ENCODE measurements around the gene CFAP54.
"Not testable (repeated sequence)": the region's sequence is repeated elsewhere in the genome, so short reads cannot be mapped to it uniquely, and the experiment has no call there.

The CFAP54 gene

DNA sequence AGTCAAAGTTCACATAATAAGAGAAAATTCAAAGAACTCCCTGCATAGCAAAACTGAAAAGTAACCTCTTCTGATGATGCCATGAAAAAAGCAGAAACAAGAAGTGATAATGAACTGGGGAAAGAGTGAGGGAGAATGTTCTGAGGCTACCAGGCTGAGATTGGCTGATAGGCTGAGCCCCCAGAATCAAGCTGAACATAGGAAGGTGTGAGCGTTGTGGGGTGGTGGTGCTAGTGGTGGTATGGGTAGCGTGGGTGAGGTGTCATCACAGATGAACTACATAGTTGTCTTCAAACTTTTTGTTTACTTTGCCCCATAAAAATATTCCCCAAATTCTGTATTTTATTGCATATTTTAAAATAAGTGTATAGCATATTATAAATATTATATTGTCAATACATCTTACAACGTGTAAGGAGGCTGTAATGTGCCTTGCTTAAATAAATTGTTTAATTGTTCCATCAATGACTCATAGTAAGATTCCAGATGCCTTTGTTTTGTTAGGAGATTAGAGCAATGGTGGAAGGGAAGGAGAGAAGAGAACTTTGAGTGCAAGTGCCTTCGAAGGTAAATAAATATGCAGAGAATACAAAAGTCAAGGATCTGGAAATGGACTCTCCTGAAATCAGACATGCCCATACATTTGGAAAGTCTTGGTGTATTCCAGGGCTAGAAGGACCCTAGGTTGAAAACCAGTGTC lies 15.8 kb upstream of the CFAP54 start:
- no peak for DNase-seq (ENCODE audit: low spot score)

DNA sequence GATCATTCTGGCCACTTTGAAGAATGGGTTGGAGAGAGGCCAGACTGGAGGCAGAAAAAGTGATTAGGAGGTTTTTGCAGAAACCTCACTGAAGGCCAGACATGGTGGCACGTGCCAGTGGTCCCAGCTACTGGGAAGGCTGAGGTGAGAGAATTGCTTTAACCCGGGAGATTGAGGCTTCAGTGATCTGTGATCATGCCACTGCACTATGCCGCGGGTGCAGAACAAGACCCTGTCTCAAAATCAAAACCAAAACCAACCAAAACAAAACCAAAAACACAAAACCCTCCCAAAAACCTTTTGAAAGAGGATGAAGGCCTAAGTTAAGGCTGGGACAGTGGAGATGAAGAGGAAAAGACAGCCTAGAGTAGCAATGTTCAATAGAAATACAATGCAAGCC lies 15.2 kb upstream of the CFAP54 start:
- DNase-seq (ENCODE audit: low spot score), result no peak

DNA sequence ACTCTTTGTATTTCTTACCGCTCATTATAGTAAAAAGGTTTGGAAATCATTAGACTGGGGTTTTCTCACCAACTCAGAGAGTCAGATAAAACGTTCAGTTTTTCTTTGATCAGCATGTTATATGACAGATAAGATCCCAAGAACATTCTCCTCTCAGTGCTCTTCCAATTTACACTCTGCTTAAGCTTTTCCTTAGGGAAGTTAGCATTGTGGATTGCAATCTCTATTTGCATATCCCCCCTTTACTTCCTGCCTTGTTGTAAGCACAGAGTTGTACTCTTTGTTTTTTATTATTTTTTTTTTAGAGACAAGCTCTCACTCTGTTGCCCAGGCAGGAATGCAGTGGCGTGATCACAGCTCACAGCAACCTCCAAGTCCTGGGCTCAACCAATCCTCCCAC lies 11.4 kb upstream of the CFAP54 start:
- no peak for DNase-seq (ENCODE audit: low spot score)

DNA sequence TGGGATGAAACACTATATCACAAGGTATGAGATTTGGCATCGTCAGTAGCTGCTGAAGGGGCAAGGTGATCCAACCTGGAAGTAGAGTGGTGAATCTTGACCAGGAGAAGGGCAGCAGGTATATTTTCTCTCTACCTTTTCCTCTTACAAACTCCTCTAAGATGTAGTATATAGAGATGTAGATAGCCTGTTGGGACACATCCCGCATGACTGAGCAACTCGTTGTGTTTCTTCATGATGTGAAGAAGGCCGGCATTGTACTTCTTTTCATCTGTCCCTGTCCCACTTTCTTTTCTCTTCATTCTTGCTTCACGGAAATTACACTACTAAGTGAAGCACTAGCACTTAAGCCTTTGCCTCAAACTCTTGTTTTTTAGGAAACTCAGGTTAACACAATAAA lies 7.3 kb upstream of the CFAP54 start:
- DNase-seq (ENCODE audit: low spot score), result no peak

DNA sequence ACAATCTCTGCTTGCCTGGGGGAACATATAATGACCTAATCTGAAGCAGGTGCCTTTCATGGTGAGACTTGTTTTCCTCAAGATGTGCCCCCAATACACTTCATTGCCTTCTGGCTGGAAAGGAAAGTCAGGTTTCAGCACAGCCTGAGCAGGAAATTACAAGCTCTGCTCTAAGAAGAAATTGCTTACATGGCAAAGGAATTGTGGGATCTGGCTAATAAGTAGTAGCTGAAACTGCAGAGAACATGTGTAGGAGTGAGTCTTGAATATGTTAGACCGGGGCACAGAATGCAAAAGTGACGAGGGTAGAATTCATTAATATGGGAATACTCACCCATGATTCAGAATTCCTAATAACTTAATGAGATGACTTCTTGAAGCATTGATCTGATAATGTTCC lies 6.3 kb upstream of the CFAP54 start:
- no peak for DNase-seq (ENCODE audit: low spot score)

DNA sequence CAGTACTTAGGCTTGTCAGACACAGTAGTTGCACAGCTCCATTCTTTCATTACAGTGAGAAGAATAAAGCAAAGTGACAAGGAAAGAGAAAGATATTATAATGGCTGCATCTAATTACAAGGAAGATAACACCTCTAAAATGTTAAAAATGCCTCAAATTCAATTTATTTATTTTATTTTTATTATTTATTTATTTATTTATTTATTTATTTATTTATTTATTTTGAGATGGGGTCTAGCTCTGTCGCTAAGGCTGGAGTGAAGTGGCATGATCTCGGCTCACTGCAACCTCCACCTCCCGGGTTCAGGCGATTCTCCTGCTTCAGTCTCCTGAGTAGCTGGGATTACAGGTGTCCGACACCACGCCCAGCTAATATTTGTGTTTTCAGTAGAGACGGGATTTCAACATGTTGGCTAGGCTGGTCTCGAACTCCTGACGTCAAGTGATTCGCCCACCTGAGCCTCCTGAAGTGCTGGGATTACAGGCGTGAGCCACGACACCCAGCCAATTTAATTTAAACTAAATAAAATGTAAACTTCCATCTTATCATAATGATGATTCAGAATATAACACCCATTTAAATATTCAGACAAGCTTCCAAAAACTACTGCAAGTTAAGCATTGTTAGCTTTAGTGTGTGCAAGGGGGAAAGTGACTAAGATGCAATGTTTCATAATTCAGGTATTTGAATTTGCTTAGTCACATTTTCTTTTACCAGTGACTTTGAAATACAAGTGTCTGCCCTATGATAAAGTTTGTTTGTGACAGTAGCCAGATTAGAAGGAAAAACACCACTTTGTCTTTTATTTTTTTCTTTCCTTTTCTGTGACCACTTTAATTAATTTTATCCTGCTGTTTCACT lies 2.4 kb upstream of the CFAP54 start:
- DNase-seq (ENCODE audit: low spot score), result peak; percentile 53

DNA sequence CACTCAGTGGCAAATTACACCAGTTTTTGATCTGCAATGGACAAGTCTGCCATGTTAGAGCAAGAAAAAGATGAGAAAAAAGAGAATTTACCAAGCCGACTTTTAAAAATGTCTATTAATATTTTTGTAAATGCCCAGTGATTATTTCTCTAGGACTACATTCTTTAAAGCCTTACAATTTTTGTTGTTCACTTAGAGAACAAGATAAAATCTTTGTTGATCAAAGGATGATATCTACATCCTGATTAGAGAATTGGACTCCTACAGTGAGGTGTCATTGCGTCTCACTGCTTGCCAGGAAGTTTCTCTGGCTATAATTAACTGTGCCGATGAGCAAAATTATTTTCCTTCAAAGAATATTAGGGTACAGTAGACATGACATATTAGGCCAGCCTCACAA lies 1.7 kb upstream of the CFAP54 start:
- no peak for DNase-seq (ENCODE audit: low spot score)

DNA sequence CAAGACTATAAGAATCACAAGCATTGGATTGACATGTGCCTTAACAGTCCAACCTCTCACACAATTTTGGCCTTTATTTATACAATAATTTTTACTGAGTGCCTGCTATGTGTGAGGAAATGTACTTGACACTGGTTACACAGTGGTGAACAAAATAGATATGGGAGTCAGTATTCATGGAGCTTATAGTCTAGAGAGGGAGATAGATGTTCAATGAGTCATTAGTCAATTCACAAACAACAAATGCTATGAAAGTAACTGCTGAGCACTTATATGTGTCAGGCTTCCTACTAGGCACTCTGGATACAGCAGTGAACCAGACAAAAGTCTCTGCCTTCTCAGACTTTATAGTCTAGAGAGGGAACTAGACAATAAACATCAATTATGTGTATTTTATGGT lies 3.7 kb downstream of the CFAP54 start:
- no peak for DNase-seq (ENCODE audit: low spot score)

DNA sequence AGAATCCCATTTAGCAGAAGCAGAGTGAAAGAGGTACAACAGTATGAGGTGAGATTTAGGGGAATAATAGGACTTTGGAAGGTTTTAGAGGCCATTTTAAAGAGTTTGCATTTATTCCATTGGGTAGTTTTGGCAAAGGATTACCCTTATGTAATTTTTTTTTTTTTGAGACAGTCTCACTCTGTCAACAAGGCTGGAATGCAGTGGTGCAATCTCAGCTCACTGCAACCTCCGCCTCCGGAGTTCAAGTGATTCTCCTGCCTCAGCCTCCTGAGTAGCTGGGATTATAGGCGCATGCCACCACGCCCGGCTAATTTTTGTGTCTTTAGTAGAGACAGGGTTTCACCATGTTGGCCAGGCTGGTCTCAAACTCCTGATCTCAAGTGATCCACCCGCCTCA lies 4.8 kb downstream of the CFAP54 start:
- not testable (repeated sequence) for DNase-seq (ENCODE audit: low spot score)

DNA sequence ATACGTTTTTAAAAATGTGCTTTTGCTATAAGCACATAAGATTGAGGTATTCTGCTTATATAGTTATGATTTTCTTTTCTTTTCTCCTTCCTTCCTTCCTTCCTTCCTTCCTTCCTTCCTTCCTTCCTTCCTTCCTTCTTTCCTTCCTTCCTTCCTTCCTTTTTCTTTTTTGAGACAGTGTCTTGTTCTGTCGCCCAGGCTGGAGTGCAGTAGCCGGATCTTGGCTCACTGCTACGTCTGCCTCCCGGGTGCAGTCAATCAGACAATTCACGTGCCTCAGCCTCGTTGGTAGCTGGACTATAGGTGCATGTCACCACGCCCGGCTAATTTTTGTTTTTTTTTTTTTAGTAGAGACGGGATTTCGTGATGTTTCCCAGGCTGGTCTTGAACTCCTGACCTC lies 5.8 kb downstream of the CFAP54 start:
- no peak for DNase-seq (ENCODE audit: low spot score)

DNA sequence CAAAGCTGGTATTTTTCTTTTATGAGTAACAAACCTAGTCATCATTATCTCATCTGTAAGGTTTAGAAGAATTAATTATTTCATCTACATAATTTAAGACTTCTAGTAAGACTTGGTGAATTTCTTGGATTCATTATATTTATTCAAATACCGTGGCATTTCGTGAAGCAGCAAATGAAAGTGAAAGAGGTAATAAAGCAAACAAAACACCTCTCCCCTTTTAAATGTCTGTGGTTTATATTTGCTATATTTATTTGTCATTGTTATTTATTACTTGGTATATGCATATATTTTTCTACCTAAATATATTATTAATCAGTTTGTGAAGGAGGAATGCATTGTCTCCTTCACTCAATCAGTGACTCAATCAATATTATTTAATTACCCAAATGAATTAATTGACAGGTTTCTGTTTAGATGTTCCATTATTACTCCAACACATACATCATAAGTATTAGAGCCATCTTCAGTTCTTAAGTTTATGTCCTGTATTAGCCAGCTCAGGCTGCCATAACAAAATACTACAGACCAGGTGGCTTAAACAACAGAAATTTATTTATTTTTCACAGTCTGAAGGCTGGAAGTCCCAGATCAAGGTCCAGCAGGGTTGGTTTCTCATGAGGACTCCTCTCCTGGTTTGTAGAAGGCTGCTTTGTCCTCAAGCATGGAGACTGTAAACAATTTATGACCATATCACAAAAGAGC lies 6.6 kb downstream of the CFAP54 start:
- no peak for DNase-seq (ENCODE audit: low spot score)

DNA sequence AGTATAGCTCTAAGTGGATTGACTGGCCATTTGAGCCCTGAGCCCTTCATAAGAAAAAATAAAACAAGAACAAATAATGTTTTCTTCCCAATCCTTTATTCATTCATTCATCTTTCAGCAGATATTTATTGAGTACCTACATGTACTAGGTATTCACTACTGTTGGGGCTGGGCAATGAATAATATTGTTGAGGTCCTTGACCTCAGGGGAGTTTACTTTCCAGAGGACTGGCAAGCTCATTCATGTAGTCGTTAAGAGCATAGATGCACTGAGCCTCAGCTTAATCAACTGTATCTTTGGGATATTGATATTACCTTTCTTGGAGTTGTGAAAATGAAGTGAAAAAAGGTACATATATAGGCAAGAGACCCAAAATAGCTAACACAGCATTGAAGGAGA lies 7.6 kb downstream of the CFAP54 start:
- DNase-seq (ENCODE audit: low spot score), result no peak

DNA sequence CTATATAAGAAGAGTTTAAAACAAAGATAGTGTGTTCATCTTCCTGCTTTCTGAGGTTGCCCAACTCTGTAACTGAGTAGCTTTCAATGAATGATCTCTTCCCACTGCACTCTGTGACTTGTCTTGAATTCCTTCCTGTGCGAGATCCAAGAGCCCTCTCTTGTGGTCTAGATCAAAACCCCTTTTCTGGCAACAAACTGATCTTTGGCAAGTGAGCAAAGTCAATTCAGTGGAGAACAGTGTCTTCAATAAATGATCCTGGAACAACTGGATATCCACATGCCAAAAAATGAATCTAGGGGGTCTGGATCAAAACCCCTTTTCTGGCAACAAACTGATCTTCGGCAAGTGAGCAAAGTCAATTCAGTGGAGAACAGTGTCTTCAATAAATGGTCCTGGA lies 8.5 kb downstream of the CFAP54 start:
- DNase-seq (ENCODE audit: low spot score), result no peak

DNA sequence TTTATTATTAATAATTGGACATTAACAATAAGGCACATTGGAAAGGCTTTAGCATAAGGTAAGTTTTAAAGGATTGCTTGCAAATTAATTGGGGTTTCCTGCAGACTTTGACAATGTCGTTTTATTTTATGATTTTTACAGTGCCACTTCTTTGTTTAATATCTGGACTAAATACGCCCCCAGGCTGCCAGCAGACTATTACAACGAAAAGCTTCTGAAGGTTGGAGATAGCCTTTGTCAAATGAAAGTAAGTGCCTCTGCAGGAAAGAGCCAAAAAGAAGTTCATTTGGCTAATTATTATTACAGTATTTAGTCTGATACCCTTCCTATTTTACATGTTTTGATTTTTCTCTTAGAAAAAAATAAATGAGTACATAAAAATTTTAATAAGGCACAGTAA lies 11.3 kb downstream of the CFAP54 start:
- DNase-seq (ENCODE audit: low spot score), result peak; percentile 40

DNA sequence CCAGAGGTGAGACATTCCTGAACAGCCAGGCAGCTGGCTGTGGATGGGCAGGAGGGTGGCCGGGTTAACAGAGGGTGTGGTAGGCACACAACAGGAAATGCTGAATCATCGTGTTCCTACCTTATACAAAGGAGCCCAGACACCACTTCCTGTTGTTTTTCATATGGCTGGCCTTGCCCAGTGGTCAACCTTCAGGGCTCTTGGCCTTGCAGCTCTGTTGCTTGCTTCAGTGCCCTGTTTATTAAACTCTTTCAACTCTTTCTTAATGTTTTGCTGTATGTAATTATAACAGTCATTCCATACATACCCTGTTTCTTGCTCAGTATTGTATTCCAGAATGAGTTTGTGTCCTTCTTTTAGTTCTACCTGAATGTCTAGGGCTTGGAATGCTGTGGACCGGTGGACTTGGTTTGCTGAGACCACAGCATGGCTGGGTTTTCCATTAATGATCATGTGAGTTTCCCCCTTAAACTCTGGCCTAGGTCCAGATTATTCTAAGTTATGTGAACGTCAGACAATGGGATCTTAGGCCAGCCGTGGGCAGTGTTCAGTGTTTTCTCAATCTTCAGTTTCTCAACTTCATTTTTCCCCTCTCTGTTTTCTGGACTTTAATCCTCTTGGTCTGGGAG lies 11.9 kb downstream of the CFAP54 start:
- peak; percentile 64 for DNase-seq (ENCODE audit: low spot score)

DNA sequence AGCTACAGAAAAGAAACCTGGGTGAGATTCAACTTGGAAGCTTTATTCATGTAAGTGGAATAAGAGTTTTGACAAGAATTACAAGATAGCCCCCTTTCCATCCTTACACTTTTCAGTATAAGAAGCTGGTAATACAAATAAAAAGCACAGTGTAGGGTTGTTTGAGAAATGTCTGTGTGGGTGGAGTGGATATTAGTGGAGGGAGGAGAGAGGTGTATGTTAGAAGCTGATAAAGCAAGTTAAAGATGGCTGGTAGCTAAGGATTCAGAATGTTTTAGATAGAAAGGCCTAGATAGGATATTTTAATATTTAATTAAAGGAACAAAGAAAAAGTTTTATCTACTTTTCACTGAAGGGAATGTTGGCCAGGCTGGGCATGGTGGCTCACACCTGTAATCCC lies 12.5 kb downstream of the CFAP54 start:
- peak; percentile 80 for DNase-seq (ENCODE audit: low spot score)

DNA sequence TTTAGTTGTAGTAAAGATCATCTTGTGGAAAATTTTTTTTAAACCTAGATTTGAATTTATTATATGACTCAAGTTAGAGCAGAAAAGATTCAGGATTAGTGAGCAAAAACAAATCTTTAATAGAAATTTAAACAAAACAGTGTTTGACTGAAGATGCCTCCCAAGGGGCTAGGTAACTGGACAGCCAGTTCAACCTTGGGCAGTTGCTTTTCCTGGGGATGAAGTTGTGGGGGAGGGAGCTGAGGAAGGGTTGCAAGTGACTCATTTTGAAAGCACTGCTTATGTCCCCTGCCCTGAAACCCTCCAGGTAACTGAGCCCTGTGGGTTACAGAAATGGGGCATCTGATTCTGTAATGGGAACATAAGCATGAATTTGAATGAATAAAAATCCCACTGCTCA lies 13.1 kb downstream of the CFAP54 start:
- DNase-seq (ENCODE audit: low spot score), result peak; percentile 22

DNA sequence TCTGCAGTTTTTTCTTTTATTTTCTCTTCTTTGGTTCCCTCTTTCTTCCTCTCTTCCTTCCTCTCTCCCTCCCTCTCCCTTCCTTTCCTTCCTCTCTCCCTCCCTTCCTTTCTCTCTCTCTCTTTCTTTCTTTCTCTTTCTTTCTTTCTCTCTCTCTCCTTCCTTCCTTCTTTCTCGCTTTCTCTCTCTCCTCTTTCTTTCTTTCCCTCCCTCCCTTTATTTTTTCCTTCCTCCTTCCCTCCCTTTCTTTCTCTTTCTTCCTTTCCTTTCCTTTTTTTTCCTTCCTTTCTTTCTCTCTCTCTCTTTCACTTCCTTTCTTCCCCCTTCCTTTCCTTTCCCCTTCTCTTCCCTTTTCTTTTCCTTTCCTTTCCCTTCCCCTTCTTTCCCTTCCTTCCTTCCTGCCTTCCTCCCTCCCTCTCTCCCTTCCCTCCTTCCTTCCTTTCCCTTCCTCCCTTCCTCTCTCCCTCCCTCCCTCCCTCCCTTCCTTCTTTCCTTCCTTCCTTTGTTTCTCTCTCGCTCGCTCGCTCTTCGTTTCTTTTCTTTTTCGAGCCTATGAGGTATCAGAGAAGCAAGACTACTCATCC lies 13.7 kb downstream of the CFAP54 start:
- no peak for DNase-seq (ENCODE audit: low spot score)

DNA sequence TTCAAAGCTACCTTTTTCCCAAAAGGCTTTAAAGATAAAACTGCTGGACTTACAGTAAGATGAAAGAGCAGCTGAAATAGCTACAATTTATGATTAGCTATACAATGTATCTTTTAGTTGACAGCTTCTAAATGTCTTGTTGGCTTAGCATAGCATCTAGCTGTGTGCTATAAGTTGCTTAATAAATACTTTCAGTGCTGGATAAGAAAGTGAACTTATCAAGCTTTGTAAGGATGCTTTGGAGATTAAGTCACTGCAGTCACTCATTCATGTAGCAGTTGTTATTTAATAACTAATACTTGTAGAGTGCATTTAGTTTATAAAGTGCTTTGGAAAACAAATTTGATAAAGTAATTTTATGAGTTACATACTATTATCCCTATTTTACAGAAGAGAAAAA lies 14.6 kb downstream of the CFAP54 start:
- no peak for DNase-seq (ENCODE audit: low spot score)

DNA sequence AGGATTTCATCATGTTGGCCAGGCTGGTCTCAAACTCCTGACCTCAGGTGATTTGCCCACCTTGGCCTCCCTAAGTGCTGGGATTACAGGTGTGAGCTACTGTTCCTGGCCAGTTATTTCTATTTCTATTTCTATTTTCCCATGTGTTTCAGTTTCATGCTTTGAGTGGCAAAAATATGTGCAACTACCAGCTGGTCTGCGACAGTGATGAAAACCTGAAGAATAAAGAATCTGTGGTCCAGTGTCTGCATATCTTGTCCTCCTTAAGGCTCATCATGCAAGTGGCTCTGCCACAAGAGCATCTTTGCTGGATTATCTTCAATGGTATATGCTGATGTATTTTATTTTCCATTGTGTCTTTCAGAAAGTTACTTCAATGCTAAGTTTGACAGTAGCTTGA lies 17.4 kb downstream of the CFAP54 start:
- no peak for DNase-seq (ENCODE audit: low spot score)

DNA sequence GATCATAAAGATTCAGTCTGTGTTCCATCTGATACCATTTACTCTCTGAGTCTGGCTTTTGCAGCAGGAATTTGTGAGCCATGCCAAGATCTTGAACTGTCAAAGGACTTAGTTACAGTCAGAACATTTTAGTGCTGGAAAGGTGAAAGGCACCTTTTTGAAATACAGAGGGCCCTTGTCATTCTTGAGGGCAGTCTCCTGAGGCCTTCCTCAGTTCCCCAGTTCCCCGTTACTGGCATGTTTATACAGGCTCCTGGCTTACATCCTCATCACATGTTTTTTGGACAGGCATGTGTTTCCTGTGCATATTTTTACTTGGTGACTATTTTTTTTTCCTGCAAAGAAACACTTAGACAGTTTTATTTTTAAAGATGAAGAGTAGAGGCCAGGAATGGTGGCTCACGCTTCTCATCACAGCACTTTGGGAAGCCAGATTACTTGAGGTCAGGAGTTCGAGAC lies 21.0 kb downstream of the CFAP54 start:
- DNase-seq (ENCODE audit: low spot score), result no peak

DNA sequence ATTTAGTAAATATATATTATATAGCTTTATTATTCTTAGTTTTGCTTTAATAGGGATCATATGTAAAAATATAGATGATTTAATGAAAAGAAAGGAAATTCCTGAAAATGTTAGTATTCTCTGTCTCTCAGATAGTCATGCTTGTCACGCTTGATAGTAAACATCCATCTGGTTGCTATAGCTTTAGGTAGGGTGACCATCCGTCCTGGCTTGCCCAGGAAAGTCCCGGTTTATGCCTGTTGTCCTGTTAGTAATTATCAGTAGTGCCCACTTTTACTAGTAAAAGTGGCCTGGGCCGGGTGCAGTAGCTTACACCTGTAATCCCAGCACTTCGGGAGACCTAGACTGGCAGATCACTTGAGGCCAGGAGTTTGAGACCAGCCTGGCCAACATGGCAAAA lies 23.8 kb downstream of the CFAP54 start:
- DNase-seq (ENCODE audit: low spot score), result no peak

Measured in hematopoietic multipotent progenitor cell treated with erythropoietin and hydrocortisone succinate and interleukin-3 and kit ligand, for 15 days (in vitro differentiated cells).